Bronchial epithelial cell (primary cell): ENCODE results near the gene MATN1. TPM values are rescaled to one million over a fixed set of nuclear protein-coding genes. Genes with fewer than 3 reads are reported as not detected.
A peak's percentile ranks its signal among the peaks of the same experiment; 100 is the strongest.

Experiments
- DNase-seq: peaks from one replicate; pipeline ENCODE4 v3.0.0-alpha.2; 2010; ENCODE audit warnings: low read depth
- FAIRE-seq: peaks from 2 replicates; lab custom pipeline; 2011; peaks lifted over from hg19 to GRCh38; lab: Jason Lieb, UNC
- H3K27me3 ChIP-seq: 2 replicates; pipeline ENCODE4 v1.5.1; 2011; ENCODE audit warnings: low read length; ENCODE audit not compliant: control insufficient read depth, insufficient read depth
- H3K36me3 ChIP-seq: 2 replicates; pipeline ENCODE4 v1.5.1; 2011; ENCODE audit warnings: low read length; ENCODE audit not compliant: control insufficient read depth, insufficient read depth
- H3K4me3 ChIP-seq: 2 replicates; pipeline ENCODE4 v1.5.1; 2011; ENCODE audit warnings: mild to moderate bottlenecking, low read depth, low read length, control low read depth
- CTCF ChIP-seq: IDR thresholded peaks from 2 replicates; pipeline ENCODE4 v1.5.1; 2011; ENCODE audit warnings: mild to moderate bottlenecking, moderate library complexity, low read length, control low read depth, inconsistent platforms; ENCODE audit not compliant: insufficient read depth, severe bottlenecking
- total RNA-seq: library from RNA; depleted of rRNA; stranded (reverse); fragments of >200 nt; gene quantifications from 2 replicates; pipeline ENCODE4 v1.2.1, GENCODE V29; 2014

MATN1 gene
- total RNA-seq, 1 donor from 2014 or later = not detected

- H3K36me3 ChIP-seq = no peaks in the 10 kb centered on the region
- no peak for FAIRE-seq
Measured at GRCh38 chr1:30748098-30748698, 24.8 kb upstream of the MATN1 start.

GRCh38 chr1:30747033-30748008 is 23.9 kb upstream of the MATN1 start:
- FAIRE-seq = no peak
- no peaks in the 10 kb centered on the region for H3K27me3 ChIP-seq
- no peak overlapping the region for H3K4me3 ChIP-seq
- no peak for DNase-seq
- TF ChIP-seq CTCF = no peak
- H3K36me3 ChIP-seq = no peaks in the 10 kb centered on the region

More at GRCh38 chr1:30748098-30748698, 24.8 kb upstream of the MATN1 start:
- Histone ChIP-seq H3K4me3 (no peak overlapping the region), H3K27me3 (no peaks in the 10 kb centered on the region)
- DNase-seq = peak; percentile 81
- no peak for TF ChIP-seq CTCF

GRCh38 chr1:30746212-30747032 is 23.0 kb upstream of the MATN1 start:
- FAIRE-seq (no peak), DNase-seq (no peak)
- Histone ChIP-seq H3K27me3 (no peaks in the 10 kb centered on the region), H3K36me3 (no peaks in the 10 kb centered on the region), H3K4me3 (no peak overlapping the region)
- TF ChIP-seq CTCF = no peak

GRCh38 chr1:30745834-30746208 is 22.4 kb upstream of the MATN1 start:
- no peak for DNase-seq
- no peak overlapping the region for H3K4me3 ChIP-seq
- no peak for FAIRE-seq
- no peaks in the 10 kb centered on the region for H3K27me3 ChIP-seq
- H3K36me3 ChIP-seq = no peaks in the 10 kb centered on the region
- no peak for TF ChIP-seq CTCF

GRCh38 chr1:30745156-30745833 is 21.9 kb upstream of the MATN1 start:
- H3K27me3 ChIP-seq = no peaks in the 10 kb centered on the region
- no peak overlapping the region for H3K4me3 ChIP-seq
- TF ChIP-seq CTCF = no peak
- FAIRE-seq = no peak
- no peaks in the 10 kb centered on the region for H3K36me3 ChIP-seq
- no peak for DNase-seq
